Measurements from ENCODE around the gene MID1. TPM values are rescaled to one million over a fixed set of nuclear protein-coding genes. Genes with fewer than 3 reads are reported as not detected.

The MID1 gene
- total RNA-seq, 2 experiments from 2014 or later = 0.61 to 1.1 TPM

GRCh38 chrX:10507876-10508275, 112.5 kb downstream of the MID1 start:
- intact Hi-C loops (cut with micrococcal nuclease) = no loop called here
- CTCF ChIA-PET = no interaction called here
- H3K36me3 Mint-ChIP-seq (ENCODE audit: low read depth) = no peaks in the 10 kb centered on the region

GRCh38 chrX:10507181-10507580, 113.2 kb downstream of the MID1 start:
- Mint-ChIP-seq H3K27ac (no peak overlapping the region), H3K36me3 (ENCODE audit: low read depth) (no peaks in the 10 kb centered on the region), H3K4me3 (no peak overlapping the region), H3K9me3 (no peaks in the 10 kb centered on the region), H3K4me1 (ENCODE audit: low read depth) (no peaks in the 10 kb centered on the region), H3K27me3 (no peaks in the 10 kb centered on the region)
- intact Hi-C loops (cut with micrococcal nuclease) = no loop called here
- DNase-seq (no peak), ATAC-seq (no peak)
- no peak for TF ChIP-seq CTCF (IDR thresholded peaks at IDR 0.05)
- CTCF ChIA-PET = no interaction called here
- POLR2A ChIA-PET = no interaction called here

More at GRCh38 chrX:10507876-10508275, 112.5 kb downstream of the MID1 start:
- no peak overlapping the region for H3K4me3 Mint-ChIP-seq
- no peak for TF ChIP-seq CTCF (IDR thresholded peaks at IDR 0.05)
- H3K27me3 Mint-ChIP-seq = no peaks in the 10 kb centered on the region
- DNase-seq (no peak), ATAC-seq (no peak)
- H3K9me3 Mint-ChIP-seq = no peaks in the 10 kb centered on the region
- no peaks in the 10 kb centered on the region for H3K4me1 Mint-ChIP-seq (ENCODE audit: low read depth)
- no peak overlapping the region for H3K27ac Mint-ChIP-seq
- POLR2A ChIA-PET = no interaction called here

GRCh38 chrX:10506781-10507180, 113.6 kb downstream of the MID1 start:
- ChIA-PET CTCF (no interaction called here), POLR2A (no interaction called here)
- Mint-ChIP-seq H3K27me3 (no peaks in the 10 kb centered on the region), H3K36me3 (ENCODE audit: low read depth) (no peaks in the 10 kb centered on the region), H3K27ac (no peak overlapping the region), H3K4me3 (no peak overlapping the region), H3K4me1 (ENCODE audit: low read depth) (no peaks in the 10 kb centered on the region), H3K9me3 (no peaks in the 10 kb centered on the region)
- DNase-seq (no peak), ATAC-seq (no peak)
- intact Hi-C loops (cut with micrococcal nuclease) = no loop called here
- TF ChIP-seq CTCF (IDR thresholded peaks at IDR 0.05) = no peak

GRCh38 chrX:10505726-10506125, 114.7 kb downstream of the MID1 start:
- Mint-ChIP-seq H3K27ac (no peak overlapping the region), H3K4me3 (no peak overlapping the region), H3K9me3 (no peaks in the 10 kb centered on the region), H3K27me3 (no peaks in the 10 kb centered on the region), H3K36me3 (ENCODE audit: low read depth) (no peaks in the 10 kb centered on the region), H3K4me1 (ENCODE audit: low read depth) (no peaks in the 10 kb centered on the region)
- no peak for ATAC-seq
- intact Hi-C loops (cut with micrococcal nuclease) = no loop called here
- ChIA-PET CTCF (no interaction called here), POLR2A (no interaction called here)
- no peak for TF ChIP-seq CTCF (IDR thresholded peaks at IDR 0.05)
- no peak for DNase-seq

GRCh38 chrX:10502961-10503360, 117.4 kb downstream of the MID1 start:
- H3K27me3 Mint-ChIP-seq = no peaks in the 10 kb centered on the region
- DNase-seq (no peak), ATAC-seq (no peak)
- H3K9me3 Mint-ChIP-seq = no peaks in the 10 kb centered on the region
- H3K27ac Mint-ChIP-seq = no peak overlapping the region
- intact Hi-C loops (cut with micrococcal nuclease) = no loop called here
- POLR2A ChIA-PET = no interaction called here
- H3K4me1 Mint-ChIP-seq (ENCODE audit: low read depth) = no peaks in the 10 kb centered on the region
- H3K4me3 Mint-ChIP-seq = no peak overlapping the region
- no peak for TF ChIP-seq CTCF (IDR thresholded peaks at IDR 0.05)
- CTCF ChIA-PET = no interaction called here
- no peaks in the 10 kb centered on the region for H3K36me3 Mint-ChIP-seq (ENCODE audit: low read depth)

All from activated CD8-positive, alpha-beta T cell treated with anti-CD3 and anti-CD28 coated beads for 36 hours (primary cell).